Left lobe of liver (tissue), 2 donors: ENCODE measurements around the gene PRKCE. TPM values are rescaled to one million over a fixed set of nuclear protein-coding genes. Genes with fewer than 3 reads are reported as not detected.
A peak's percentile ranks its signal among the peaks of the same experiment; 100 is the strongest.

Experiments
- ATAC-seq: fragments of 200-7000 bp; cut with Tn5 transposase; one replicate; pipeline ENCODE4 v1.9.1; 2020; ENCODE audit warnings: mild to moderate bottlenecking, moderate library complexity
- DNase-seq: peaks from one replicate; pipeline ENCODE4 v3.0.0-alpha.2; 2020; ENCODE audit warnings: low spot score
- total RNA-seq: library from RNA; stranded (reverse); gene quantifications from one replicate; pipeline ENCODE4 v1.2.1, GENCODE V29; 2021
- donor health status: DM: no; HTN: no; CAD: no; lungs with moderate emphysema.
- donor health status: DM: no; HTN: yes; CAD: no.

The PRKCE gene
- total RNA-seq, 1 donor from 2014 or later, result 8.4 TPM

DNA sequence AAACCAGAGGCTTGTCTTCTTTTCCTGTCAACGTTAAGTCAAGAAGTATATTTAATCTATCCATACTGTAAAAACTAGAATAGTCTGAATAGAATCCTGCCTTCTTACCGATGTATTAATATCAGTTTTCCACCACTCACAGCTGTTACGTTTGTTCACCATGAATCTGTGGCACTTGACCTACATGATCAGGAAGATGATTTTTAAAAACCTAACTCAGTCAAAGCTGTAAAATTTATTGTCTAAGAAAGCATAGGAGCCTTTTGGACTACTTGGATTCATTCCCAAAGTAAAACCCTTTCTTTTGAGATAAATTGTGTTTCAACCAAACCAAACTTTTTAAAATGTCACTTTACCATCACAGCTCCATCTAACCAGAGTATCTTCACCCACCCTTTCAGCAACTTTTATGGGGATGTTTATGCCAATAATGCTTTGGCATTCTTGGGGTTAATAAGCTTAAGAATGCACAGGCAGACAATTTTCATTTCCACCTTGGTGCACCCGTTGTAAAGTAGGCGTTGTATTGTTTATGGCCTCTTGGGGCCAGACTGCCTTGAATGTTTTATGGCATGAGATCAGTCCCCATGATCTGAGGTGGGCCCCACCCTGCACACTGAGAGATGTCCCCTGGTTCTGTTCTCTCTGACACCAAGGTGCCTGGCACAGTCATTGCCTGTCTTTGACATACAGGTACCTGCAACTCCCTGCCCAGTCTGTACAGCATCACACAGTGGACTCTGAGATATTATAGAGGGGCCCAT, 469.5 kb downstream of the PRKCE start:
- ATAC-seq, result no peak
- DNase-seq, result no peak

DNA sequence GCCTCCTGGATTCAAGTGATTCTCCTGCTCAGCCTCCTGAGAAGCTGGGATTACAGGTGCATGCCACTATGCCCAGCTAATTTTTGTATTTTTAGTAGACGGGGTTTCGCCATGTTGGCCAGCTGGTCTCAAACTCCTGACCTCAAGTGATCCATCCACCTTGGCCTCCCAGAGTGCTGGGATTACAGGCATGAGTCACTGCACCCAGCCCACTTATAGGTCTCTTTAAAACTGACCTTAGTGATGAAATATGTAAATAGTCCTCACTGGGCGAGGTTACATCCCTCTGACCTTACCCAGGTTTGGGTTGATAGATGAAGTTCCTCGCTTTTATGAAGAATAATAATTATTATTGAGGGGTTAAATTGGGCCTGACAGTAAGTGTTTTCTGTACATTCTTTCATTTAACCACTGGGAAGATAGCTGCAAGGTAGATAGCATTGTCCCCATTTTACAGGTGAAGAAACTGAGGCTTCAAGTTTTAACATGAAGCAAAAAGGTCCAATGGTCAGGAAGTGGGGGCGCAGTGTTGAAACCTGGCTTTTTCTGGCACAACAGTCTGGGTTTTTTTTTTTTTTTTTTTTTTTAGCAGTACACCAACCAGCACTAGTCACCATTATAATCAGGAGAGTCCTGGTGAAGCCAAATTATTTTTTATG, 471.0 kb downstream of the PRKCE start:
- no peak for DNase-seq
- peak; percentile 42 for ATAC-seq

DNA sequence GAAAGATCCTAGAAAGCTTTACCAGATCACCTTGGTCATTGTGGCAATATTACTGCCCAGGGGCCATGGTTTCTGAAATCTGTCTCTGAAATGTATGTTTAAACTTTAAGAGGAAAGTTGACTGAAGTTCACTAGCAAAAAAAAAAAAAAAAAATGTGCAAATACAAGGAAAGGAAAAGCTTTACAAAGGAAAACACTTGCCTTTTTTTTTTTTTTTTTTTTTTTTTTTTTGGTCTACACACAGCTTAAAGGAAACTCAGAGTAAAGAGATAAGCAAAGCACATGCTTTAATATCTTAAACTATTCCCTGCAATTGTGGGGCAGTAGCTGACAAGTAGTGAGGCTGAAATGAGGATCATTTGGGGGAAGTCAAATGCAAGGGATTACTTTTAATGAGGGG, 471.5 kb downstream of the PRKCE start:
- peak; percentile 21 for ATAC-seq
- no peak for DNase-seq

DNA sequence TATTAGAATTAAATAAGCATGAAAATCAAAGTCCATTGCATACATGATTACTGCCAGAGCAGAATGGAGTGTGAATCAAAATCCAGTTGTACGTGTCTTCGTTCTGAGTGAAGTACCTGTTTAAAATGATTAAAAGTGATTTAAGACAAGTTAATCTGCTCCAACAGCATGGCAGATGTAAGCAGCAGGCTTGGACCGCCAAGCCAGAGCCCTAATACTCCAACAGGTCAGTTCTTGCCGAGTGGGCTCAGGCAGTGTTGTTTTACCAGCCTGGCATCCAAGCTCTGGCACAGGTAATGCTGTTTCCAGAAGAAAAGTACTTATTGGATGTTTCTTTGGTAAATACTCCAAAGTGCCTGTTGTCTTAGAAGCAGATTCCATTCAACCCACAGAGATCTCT, 474.3 kb downstream of the PRKCE start:
- DNase-seq (no peak), ATAC-seq (no peak)

DNA sequence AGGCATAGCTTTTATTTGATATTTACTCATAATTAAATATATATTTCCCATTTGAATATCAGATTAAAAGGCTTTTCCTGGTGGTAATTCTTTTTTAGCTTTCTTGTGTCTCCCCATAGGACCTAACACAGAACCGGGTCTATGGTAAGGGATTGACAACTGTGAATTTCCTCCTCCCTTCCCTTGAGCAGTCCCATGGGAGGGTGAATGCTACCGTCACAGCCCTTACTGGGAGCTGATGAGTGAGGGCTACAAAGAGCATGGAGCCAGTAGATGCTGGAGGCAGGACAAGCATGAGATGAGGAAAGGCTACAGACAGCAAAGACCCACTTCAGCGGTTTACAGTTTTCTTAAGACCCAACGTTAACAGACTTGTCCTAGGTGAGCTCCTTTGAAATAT, 475.1 kb downstream of the PRKCE start:
- DNase-seq (no peak), ATAC-seq (no peak)

DNA sequence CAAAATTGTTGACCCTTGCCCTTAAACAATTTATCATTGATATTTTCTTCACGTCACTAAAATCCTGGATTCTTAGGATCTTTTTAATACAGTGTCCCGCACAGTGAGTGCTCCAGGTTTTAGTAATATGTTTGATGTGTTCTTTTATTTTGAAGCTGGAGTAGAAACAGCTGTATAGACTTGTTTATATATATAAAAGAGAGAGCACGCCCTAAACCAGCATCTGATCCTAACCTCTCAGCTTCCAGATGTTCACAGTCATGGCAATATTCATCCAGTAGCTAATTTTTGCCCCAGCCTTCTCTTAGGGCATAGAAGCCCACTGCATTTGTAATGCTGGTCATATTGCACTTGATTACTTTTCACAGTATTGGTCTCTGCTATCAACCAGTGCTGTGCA, 475.7 kb downstream of the PRKCE start:
- DNase-seq (no peak), ATAC-seq (no peak)

DNA sequence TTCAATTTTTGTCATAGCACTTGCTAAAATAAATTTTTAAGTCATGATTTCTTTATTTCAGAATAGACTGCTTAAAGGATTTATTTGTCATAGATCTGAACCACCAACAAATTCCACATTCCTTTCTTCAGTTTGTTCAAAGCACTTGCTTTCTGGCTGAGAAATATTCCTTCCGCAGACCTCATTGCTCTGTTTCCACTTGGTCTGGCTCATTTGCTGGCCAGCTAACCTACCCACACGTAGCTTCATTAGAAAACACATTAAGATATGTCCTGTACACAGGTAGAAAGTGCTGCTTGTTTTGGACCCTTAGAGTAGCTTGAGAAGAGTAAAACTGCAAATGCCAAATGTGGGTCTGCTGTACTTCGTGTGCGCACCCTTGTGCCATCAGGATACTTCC, 479.0 kb downstream of the PRKCE start:
- ATAC-seq (no peak), DNase-seq (no peak)

DNA sequence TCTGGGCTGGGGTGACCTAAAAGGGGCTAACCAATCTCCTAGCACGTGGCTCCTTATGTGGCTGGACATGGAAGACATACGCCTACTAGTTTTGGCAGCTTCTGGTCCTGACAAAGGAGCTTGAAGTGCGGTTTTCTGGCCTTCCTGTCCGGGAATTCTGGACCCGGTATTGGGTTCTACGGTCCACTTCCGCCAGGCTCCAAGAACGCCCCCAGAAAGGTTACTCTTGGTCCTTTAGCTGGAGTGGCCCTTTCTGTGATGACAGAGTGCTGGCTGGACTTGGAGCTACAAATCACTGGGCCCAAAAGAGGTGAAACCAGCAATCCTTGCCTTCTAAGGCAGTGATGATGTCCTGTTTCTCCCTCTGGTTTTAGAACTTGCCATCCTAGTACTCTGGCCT, 481.5 kb downstream of the PRKCE start:
- ATAC-seq, result no peak
- no peak for DNase-seq

DNA sequence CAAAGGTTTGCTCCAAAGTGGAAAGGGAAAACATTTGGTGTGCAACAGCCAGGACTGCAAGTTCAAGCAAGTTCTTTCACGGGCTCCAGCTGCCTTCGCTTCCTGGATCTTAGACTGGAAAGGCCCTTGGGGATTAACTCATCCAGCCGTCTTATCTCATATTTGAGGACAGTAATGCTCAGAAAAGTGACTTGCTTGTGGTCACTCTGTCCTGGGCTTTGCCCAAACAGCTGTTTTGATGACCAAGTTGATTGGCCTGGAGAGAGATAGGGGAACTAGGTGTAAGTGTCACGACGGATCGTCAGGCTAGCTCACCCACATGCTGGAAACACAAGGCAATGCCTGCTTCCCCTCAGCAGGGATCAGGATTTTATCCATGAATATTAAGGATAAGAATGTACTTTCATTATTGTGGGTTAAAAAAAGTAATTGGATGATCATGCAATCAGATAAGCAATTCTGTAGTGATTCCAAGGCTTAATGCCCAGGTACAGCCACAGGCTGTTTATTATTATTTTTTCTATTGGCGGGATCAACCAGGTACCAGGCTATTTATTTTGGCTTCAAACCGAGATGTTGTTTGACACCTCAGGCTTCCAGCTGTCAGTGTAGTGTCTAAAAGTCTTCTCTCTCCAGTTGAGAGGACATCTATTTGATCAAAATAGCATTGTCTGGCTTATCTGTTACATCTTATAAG, 483.2 kb downstream of the PRKCE start:
- DNase-seq (no peak), ATAC-seq (peak; percentile 62)

DNA sequence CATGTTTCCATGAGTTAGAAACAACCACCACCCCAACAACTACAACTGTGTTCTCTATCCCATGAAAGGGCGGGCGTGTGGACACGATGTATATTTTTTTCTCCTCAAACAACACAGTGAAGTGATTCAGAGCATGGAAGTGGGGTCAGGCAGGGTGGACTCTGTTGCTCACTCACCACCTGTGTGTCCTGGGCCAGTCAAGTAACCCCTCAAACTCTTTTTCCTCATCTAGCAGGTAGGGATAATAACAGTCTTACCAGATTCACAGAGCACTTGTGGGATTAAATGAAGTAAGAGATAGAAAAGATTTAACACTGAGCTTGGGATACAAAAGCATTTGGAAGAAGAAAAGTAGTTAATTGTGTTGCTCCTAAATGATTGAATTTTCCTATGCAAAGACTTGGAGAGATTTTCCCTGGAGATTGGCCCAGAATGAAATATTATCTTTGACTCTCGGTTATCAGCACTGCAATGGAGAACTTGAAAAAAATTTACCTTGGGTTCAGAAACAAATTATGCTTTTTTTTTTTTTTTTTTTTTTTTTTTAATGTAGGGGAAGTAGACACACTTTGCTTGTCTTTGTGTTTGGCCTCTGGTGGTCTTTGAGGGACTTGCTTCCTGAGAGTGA, 483.9 kb downstream of the PRKCE start:
- ATAC-seq, result no peak

DNA sequence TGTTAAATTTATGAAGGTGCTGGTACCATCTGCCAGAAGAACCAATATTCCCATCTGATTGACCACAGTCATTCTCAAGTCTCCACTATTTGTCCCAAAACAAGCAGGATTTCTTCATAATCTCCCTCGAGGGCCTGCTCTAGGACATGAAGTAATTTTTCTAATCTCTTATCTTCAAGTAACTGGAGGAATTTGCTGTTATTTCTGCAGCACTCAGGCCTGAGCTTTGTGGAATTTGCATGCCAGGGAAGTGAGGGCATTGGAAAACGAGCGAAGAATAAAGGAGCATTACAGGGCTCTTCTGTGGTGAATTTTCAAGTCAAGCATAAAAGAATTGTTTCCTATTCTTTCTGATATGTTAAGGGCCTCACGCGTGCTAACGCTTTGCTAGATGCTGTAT, 484.5 kb downstream of the PRKCE start:
- ATAC-seq, result no peak
- DNase-seq, result no peak

More for the DNA sequence above, 483.9 kb downstream of the PRKCE start:
- DNase-seq, result no peak

DNA sequence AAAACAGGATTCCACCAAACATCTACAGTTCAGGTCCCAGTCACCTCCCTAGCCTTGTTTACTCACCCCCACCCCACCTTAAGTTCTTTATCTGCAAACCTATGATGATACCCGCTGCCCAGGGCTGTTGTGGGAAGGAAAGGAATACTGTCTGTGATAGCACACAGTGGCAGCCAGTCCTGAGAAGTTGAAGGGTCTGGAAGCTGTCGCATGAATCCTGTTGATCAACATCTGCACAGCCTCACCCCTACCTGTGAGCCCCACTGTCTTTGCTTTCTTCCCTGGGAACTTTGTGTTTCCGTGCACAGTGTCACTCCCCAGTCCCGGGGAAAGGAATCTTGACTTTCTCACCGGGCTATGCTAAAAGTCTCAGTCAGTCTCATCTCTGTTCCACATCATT, 485.0 kb downstream of the PRKCE start:
- ATAC-seq, result no peak
- no peak for DNase-seq

DNA sequence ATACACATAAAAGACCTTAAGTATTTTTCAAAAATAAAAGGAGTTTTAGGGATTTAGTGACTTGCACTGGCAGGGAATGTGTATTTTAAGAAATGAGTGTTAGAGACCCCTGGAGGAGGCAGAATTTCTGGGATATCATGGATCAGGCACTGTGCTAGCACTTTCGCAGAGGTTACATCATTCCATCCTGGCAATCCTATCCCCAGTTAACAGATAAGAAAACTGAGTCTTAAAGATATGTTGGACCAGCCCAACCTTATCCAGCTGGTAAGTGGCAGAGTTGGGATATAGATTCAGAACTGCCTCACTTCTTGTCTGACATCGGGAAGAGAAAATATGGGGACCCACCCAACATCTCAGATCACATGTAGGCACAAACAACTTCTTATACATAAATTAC, 485.5 kb downstream of the PRKCE start:
- no peak for ATAC-seq
- no peak for DNase-seq

DNA sequence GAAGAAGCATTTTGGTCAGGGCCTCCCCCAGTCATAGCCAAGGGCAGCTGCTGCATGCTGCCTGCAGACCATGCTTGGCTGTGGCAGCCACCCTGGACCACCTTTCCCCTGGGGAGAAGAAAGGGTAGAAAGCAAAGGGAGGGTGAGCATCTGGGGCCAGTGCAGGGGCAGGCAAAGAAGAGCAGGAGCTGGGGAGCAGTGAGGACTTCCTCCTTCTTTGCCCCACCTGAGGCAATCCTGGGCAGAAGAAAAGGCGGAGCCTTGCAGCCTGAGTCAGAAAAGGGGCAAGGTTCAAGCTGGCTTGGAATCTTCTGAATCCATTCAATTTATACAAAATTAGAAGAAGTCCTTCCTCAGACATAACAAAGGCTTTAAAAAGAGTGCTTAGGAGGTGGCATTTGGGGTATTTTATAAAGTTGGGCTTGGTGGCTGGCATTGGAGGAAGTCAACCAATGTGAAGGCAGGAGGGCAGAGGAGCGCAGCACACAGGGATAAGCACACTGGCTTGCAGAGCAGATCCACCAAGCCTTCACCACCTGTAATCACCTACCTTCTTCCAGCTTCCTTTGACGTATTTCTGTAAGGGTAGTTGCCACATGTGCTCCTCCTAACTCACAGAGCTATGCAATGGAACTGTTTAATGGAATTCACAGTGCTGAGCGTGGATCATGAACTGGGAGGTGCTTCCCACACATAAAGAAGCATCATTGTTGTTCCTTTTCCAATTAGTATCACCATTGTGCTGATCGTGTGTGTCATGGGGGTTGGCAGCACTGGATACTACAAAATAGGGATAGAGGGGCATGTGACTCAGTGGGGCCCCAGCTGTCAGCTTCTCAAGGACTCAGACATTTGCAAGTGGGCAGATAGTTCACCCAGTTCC, 491.3 kb downstream of the PRKCE start:
- DNase-seq (no peak), ATAC-seq (peak; percentile 68)

DNA sequence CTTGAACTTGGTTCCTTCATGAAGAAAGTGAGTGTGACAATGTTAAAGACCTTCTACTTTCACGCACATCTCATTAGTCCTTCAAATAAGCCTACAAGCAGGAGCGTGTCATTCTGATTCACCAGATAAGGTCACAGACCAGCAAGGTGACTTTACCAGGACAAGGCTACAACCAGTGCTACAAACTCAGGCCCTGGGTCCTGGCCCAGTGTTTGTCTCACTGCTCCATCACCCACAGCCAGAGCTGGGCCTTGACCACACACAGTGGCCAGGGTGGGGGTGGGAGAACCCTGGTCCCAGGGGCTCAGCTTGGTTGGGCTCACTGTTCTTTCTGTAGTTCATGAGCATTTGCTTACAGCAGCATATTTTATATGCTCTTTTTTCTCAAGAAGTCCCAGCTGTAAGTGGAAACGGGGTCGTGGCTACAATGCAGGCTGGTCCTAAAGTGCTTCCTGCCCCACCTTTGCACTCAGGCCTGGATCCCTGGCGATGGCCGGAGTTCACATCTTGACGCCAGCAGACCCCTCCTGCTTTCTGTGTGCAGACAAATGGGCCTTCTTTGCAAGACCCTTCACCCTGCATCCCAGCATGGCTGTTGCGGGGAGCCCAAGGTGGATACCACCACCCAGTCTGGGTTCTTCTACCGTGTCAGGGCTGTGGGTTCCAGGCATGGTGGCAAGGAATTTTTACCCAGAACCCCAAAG, 492.1 kb downstream of the PRKCE start:
- no peak for ATAC-seq

DNA sequence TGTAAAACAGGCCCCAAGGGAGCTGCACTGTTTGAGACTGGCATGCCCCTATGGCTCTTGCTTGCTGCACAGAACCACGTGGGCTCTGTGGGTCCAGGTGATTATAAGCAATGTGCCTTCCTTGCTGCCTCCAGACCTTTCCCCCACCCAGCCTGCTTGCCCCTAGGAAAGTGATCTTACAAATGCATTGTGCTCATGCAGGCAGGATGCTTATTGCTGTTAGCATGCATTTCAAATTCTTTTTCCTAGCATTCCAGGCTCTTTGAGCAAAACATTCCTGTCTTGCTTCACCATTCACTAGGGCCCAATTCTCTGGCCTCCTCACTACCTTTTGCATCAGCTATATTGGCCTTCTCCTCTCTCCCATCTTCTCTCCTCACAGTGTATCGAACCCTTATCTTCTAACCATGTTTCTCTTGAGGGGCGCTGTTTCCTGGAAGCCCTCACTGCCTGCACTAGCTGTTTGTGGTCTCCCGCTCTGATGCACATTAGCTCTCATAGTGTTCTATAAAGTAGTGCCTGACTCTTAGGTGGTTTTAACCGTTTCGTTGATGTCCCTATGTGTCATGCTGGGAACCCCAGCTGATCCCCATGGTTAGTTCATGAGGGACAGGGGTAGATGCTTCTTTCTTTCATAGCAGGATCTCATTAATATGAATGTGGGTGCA, 492.8 kb downstream of the PRKCE start:
- no peak for DNase-seq
- no peak for ATAC-seq

More for the DNA sequence above, 492.1 kb downstream of the PRKCE start:
- DNase-seq, result no peak

DNA sequence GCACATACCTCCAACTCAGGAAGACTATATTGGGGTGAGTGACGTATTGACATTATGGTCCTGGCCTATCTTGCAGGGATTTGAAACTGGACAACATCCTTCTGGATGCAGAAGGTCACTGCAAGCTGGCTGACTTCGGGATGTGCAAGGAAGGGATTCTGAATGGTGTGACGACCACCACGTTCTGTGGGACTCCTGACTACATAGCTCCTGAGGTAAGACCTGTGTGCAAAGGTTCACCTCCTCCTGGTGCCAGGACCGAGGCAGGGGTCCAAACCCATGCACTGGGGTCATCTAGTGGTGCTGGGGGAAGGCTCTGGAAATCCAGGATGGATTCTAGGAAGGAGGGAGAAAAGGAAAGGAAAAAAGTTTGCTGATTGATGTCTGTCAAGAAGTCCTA, 493.5 kb downstream of the PRKCE start:
- DNase-seq, result no peak
- no peak for ATAC-seq

DNA sequence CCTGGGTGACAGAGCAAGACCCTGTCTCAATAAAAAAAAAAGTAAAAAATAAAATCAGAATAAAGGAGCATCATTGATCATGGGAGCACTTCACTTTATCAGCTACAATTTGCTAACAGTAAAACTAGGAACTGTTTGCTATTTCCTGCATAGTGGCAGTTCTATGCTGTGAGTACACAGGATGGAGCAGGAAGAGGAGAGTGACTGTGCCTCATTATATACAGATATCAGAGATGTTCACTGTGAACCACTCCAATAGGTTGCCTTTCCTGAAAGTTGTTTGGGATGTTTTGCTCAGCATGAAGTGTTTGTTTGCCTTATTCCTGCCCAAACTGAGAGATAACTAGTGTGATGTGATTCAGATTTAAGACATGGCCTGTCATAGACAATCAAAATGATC, 494.4 kb downstream of the PRKCE start:
- ATAC-seq (no peak), DNase-seq (no peak)

DNA sequence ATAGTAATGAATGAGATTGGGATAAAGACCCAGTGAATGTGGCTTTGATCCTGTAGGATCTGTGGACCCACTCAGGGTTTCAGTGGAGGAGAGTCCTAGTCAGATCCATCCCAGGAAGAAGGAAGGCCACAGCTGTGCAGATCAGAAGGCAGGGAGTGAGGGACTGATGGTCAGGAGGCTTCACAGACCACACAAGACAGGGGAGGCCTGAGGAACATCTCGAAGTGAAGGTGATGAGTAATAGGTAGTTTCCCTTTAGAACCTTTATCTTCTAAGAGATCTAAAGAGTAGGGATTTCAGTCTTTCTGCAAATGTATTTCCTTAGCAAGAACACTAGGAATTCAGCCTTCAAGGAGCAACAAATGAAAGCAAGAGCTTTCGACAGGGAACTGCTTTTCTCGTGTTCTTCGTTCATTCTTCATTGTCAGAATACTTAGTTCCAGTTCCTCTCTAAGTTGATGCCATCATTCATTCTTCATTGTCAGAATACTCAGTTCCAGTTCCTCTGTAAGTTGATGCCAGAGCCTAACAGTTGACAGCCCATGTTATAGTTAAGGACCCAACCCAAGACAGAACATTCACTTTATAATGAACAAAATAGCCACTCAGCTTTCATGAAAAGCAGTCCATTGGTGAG, 495.5 kb downstream of the PRKCE start:
- ATAC-seq (no peak), DNase-seq (no peak)
